Body of pancreas (tissue), 4 donors: Measurements from ENCODE around the gene ARF5. TPM values are rescaled to one million over a fixed set of nuclear protein-coding genes. Genes with fewer than 3 reads are reported as not detected.

Experiments used
- ATAC-seq: fragments of 150-250 bp; one replicate; pipeline ENCODE4 v1.9.1; 2016
- DNase-seq, 4 donors: peaks; one replicate each; pipeline ENCODE4 v3.0.0-alpha.2; 2019
- H3K27ac ChIP-seq, 4 donors: fragments of 200-600 bp; sonication (generic); 1 replicate in 3 of 4; 2 replicates in 1 of 4; pipeline versions ENCODE4 v1.5.1 to v1.6.1; 2016 to 2019; ENCODE audit warnings: mild to moderate bottlenecking in 1 of 4, mixed read lengths in 1 of 4, moderate library complexity in 1 of 4
- H3K27me3 ChIP-seq, 2 donors: fragments of 200-600 bp; sonication (generic); one replicate each; pipeline ENCODE4 v1.6.0; 2016; ENCODE audit warnings: mild to moderate bottlenecking in 1 of 2
- H3K36me3 ChIP-seq, 2 donors: fragments of 200-600 bp; sonication (generic); replicated peaks in 1 of 2; 2 replicates each; pipeline ENCODE4 v1.5.1; 2016; ENCODE audit warnings: low read depth in 2 of 2; ENCODE audit not compliant: insufficient read depth in 1 of 2
- H3K4me1 ChIP-seq: fragments of 200-600 bp; sonication (generic); one replicate; pipeline ENCODE4 v1.6.0; 2016
- H3K4me3 ChIP-seq, 2 donors: fragments of 200-600 bp; sonication (generic); 1 replicate in 1 of 2; 2 replicates in 1 of 2; pipeline ENCODE4 v1.5.1; 2016 to 2019
- H3K9me3 ChIP-seq, 3 donors: fragments of 200-600 bp; sonication (generic); 1 replicate in 2 of 3; 2 replicates in 1 of 3; pipeline ENCODE4 v1.5.1; 2016
- POLR2A ChIP-seq, 3 donors: fragments of 450-650 bp; IDR thresholded peaks; one replicate each; pipeline ENCODE4 v1.6.1; 2016; ENCODE audit warnings: antibody characterized with exemption in 3 of 3, mild to moderate bottlenecking in 2 of 3
- WGBS, 2 donors: methylation state at CpG; one replicate each; pipeline ENCODE4 v1.1.5; 2017; 5-methylcytosine and 5-hydroxymethylcytosine counted together
- intact Hi-C: fragments of 100-400 bp; cut with DNase I; formaldehyde crosslinking; loops from one replicate; pipeline ENCODE4 v1.15.1; 2023
- total RNA-seq, 2 donors: library from RNA; depleted of rRNA; stranded (reverse); fragments of >200 nt; gene quantifications; one replicate each; pipeline ENCODE4 v1.1.0, GENCODE V29; 2016
- TF ChIP-seq, protein P1 (sequence below), 7 experiments: fragments of 450-650 bp in 4 of 7; fragments of 200-600 bp in 3 of 7; sonication (generic) in 3 of 7; IDR thresholded peaks; one replicate each; pipeline ENCODE4 v1.5.1; 2016 to 2019; ENCODE audit warnings: antibody characterized with exemption in 7 of 7

Gene ARF5
- total RNA-seq, 2 donors from 2014 or later = 107 to 132 TPM

DNA sequence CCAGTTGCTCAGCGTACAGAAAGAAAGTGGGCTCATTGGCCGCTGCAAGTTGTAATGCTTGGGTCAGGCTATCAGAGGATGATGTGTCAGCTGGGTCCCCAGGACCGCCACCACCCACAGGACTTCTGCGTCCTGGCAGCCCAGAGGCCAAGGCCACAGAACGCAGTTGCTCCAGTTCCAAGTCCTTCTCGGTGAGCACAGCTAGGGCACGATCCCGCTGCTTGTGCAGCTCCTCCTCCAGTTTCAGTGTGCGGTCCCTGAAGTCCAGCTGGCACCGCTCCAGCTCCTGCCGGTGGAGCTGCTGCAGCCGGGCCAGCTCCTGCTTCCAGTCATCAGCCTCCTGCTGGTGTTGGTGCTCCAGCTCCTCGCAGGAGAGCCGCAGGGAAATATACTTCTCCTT, 5.8 kb upstream of the ARF5 start:
- Histone ChIP-seq H3K36me3 (peaks cover 0 to 6% of the 10 kb centered on the region in 2 donors), H3K27ac (no peak overlapping the region), H3K27me3 (no peaks in the 10 kb centered on the region), H3K4me1 (peaks cover 60% of the 10 kb centered on the region), H3K4me3 (no peak overlapping the region), H3K9me3 (no peaks in the 10 kb centered on the region)
- ATAC-seq = no peak
- peak; percentile 55 to 79 (median 65) for DNase-seq
- intact Hi-C loops = no loop called here
- TF ChIP-seq, protein P1, sequence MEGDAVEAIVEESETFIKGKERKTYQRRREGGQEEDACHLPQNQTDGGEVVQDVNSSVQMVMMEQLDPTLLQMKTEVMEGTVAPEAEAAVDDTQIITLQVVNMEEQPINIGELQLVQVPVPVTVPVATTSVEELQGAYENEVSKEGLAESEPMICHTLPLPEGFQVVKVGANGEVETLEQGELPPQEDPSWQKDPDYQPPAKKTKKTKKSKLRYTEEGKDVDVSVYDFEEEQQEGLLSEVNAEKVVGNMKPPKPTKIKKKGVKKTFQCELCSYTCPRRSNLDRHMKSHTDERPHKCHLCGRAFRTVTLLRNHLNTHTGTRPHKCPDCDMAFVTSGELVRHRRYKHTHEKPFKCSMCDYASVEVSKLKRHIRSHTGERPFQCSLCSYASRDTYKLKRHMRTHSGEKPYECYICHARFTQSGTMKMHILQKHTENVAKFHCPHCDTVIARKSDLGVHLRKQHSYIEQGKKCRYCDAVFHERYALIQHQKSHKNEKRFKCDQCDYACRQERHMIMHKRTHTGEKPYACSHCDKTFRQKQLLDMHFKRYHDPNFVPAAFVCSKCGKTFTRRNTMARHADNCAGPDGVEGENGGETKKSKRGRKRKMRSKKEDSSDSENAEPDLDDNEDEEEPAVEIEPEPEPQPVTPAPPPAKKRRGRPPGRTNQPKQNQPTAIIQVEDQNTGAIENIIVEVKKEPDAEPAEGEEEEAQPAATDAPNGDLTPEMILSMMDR (IDR thresholded peaks at IDR 0.05) = peak in 2 of 7 experiments; percentile 4 to 6
- no peak for TF ChIP-seq POLR2A (IDR thresholded peaks at IDR 0.05)
- 47 to 59% methylated on average over 5 to 14 of the region's 14 CpGs for WGBS, 2 donors

DNA sequence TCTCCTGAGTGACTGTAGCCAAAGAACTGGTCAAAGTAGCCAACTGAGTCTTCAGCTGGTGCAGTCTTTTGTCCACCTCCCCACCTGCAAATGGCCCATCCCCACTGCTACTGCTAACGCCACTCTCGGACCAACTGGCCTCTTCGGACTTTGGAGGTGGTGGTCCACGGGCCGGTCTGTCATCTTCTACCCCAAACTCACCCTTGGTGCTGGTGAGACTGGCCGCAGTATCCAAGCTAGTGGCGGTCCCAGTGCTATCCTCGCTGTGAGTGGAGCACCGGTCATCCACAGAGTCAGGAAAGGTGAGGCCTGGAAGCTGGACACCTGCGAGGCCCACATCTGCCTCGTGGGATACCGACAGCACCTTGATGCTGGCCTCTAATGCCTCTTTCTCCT, 3.6 kb upstream of the ARF5 start:
- H3K36me3 ChIP-seq = peaks cover 0 to 6% of the 10 kb centered on the region in 2 donors
- peak overlapping the region in 3 of 4 donors; percentile 83 to 91 (median 85) for H3K27ac ChIP-seq
- intact Hi-C loops = no loop called here
- WGBS, 2 donors = 9 to 27% methylated on average over 6 to 12 of the region's 12 CpGs
- H3K9me3 ChIP-seq = no peaks in the 10 kb centered on the region
- peak overlapping the region; percentile 55 to 94 for H3K4me3 ChIP-seq
- H3K27me3 ChIP-seq = no peaks in the 10 kb centered on the region
- DNase-seq (no peak), ATAC-seq (no peak)
- TF ChIP-seq POLR2A (IDR thresholded peaks at IDR 0.05) = no peak
- TF ChIP-seq, protein P1 (IDR thresholded peaks at IDR 0.05) = no peak
- peaks cover 73% of the 10 kb centered on the region for H3K4me1 ChIP-seq

DNA sequence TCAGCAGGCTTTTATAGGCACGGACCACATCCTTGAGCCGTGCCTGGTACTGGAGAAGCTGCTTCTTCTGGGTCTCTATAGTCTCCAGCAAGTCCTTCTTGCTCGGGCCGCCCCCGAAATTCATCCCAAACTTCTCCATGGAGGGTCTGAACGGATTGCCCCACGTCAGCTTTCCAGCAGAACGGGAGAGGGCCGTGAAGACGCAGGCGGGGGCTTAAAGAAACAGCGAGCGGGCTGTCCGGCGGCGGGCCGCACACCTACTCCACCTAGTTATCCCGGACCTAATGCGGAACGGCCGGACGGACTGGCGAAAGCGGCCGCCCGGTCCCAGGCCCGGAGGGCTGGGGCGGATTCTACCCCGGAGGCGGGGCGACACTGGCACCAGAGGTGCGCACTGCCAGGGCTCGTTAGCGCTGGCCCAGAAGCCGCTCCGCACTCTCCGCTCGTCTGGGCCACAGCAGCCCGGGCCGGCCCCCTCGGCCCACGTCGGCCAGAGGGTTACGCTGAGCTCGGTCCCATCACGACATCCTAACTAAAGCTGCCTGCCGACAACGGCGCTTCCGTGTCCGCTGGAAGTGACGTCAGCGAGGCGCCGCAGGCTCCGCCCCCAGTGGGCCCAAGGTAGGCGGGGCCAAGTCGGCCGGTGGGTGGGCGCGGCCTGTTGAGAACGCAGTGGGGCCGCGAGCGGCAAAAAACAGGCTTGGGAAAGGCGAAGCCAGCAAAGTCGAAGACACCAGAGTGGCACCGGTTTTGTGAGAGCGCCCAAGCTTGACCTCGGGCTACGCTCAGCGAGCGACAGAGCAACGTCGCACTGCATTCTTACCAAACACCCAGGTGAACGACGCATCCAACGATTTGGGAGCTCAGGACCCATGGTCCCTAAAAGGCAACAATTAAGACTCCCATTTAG, 2.9 kb upstream of the ARF5 start, which contains the start of gene GCC1:
Gene GCC1, minus strand, starts transcription at position 553 of the 910 bp plus-strand sequence. Its CDS starts 414 bp downstream, at position 139.
- peaks cover 79% of the 10 kb centered on the region for H3K4me1 ChIP-seq
- no peaks in the 10 kb centered on the region for H3K9me3 ChIP-seq
- H3K27me3 ChIP-seq = no peaks in the 10 kb centered on the region
- peaks cover 0 to 6% of the 10 kb centered on the region in 2 donors for H3K36me3 ChIP-seq
- TF ChIP-seq, protein P1 (IDR thresholded peaks at IDR 0.05) = peak in 1 of 7 experiments; percentile 11
- peak; percentile 85 to 90 (median 89) for TF ChIP-seq POLR2A (IDR thresholded peaks at IDR 0.05)
- H3K27ac ChIP-seq = peak within 1 kb of the TSS; percentile 83 to 91 (median 84)
- intact Hi-C loops = no loop called here
- DNase-seq (peak; percentile 89 to 93 (median 92)), ATAC-seq (peak; percentile 76)
- 1 to 2% methylated on average over 18 to 78 of the region's 78 CpGs for WGBS, 2 donors
- peak within 1 kb of the TSS; percentile 55 to 94 for H3K4me3 ChIP-seq

DNA sequence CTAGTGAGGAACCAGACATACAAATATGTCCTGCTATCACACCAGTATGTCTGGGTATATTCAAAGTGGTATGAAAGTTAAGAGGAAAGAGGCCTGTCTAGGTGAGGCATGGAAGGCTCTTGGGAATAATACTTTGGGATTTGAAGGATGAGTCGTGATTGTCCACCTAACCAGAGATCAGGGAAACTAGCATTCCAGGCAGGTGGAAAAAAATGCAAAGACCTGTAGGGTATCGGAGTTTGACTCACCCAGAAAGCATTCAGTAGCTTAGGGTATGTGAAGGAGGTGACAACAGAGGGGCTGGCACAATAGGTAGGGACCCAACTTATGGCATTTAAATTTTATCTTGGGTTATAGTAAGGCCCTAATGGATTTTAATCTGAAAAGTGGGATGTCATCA, 1.9 kb upstream of the ARF5 start:
- peaks cover 5 to 11% of the 10 kb centered on the region in 2 donors for H3K36me3 ChIP-seq
- H3K27ac ChIP-seq = peak overlapping the region in 2 of 4 donors; percentile 83 to 94
- no peak for DNase-seq
- TF ChIP-seq, protein P1 (IDR thresholded peaks at IDR 0.05) = no peak
- TF ChIP-seq POLR2A (IDR thresholded peaks at IDR 0.05) = no peak
- peaks cover 75% of the 10 kb centered on the region for H3K4me1 ChIP-seq
- intact Hi-C loops = no loop called here
- H3K9me3 ChIP-seq = no peaks in the 10 kb centered on the region
- no peak for ATAC-seq
- H3K27me3 ChIP-seq = no peaks in the 10 kb centered on the region
- no peak overlapping the region for H3K4me3 ChIP-seq
- WGBS, 2 donors = 98 to 99% methylated on average over 2 of the region's 2 CpGs
